ENCODE data around the gene IFT81. TPM values are rescaled to one million over a fixed set of nuclear protein-coding genes. Genes with fewer than 3 reads are reported as not detected.
A peak's percentile ranks its signal among the peaks of the same experiment; 100 is the strongest.

The IFT81 gene
- total and polyA plus RNA-seq, 2 of the 13 experiments (the other 11 are each of a cell fraction or from before 2014, with no cell fraction given): 4.2 to 13.0 TPM

DNA sequence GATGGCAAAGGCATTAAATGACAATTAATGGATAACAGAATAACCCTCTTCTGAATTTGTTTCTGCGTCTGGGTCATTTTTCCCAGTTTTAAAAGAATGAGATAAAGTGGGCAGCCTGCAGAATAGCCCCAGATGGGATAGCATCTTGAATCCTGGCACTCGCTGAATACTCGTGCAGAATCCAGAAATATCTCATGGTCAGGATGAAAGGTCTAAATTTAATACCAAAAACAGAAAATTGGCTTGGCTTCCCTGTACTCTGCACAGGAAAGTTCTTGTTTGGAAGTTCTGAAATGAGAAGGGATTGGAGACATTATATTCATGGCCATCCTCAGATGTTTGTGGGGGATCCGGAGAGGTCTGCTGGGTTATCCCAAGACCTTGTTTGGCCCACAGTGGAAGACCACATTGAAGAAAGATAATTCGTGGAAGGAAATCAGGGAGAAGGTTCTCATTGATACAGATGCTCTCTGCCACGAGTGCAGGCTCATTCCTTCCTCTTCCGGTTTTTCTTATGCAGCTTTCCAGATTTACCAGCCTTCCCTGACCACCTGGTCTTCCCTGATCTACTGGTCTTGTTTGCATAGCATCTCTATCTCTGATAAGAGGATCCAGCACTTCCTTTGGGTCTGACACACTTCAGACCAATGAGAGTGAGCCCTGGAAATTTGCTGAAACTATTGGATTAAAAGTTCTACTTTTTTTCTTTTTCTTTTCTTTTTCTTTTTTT lies 6.0 kb upstream of the IFT81 start (continued):
- TF ChIP-seq, protein P1, sequence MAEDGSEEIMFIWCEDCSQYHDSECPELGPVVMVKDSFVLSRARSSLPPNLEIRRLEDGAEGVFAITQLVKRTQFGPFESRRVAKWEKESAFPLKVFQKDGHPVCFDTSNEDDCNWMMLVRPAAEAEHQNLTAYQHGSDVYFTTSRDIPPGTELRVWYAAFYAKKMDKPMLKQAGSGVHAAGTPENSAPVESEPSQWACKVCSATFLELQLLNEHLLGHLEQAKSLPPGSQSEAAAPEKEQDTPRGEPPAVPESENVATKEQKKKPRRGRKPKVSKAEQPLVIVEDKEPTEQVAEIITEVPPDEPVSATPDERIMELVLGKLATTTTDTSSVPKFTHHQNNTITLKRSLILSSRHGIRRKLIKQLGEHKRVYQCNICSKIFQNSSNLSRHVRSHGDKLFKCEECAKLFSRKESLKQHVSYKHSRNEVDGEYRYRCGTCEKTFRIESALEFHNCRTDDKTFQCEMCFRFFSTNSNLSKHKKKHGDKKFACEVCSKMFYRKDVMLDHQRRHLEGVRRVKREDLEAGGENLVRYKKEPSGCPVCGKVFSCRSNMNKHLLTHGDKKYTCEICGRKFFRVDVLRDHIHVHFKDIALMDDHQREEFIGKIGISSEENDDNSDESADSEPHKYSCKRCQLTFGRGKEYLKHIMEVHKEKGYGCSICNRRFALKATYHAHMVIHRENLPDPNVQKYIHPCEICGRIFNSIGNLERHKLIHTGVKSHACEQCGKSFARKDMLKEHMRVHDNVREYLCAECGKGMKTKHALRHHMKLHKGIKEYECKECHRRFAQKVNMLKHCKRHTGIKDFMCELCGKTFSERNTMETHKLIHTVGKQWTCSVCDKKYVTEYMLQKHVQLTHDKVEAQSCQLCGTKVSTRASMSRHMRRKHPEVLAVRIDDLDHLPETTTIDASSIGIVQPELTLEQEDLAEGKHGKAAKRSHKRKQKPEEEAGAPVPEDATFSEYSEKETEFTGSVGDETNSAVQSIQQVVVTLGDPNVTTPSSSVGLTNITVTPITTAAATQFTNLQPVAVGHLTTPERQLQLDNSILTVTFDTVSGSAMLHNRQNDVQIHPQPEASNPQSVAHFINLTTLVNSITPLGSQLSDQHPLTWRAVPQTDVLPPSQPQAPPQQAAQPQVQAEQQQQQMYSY (CRISPR knock-in tag; IDR thresholded peaks at IDR 0.05): peak; percentile 68; the same call in 1 of the 2 replicates
- TF ChIP-seq, protein P2, sequence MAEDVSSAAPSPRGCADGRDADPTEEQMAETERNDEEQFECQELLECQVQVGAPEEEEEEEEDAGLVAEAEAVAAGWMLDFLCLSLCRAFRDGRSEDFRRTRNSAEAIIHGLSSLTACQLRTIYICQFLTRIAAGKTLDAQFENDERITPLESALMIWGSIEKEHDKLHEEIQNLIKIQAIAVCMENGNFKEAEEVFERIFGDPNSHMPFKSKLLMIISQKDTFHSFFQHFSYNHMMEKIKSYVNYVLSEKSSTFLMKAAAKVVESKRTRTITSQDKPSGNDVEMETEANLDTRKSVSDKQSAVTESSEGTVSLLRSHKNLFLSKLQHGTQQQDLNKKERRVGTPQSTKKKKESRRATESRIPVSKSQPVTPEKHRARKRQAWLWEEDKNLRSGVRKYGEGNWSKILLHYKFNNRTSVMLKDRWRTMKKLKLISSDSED (CRISPR knock-in tag; IDR thresholded peaks at IDR 0.05): no peak
- no peak for TF ChIP-seq FIP1L1 (IDR thresholded peaks at IDR 0.05; ENCODE audit: borderline replicate concordance, insufficient read depth, low read depth, low read length)
- TF ChIP-seq CBFB (CRISPR knock-in tag; IDR thresholded peaks at IDR 0.05): no peak
- 0 out of 2 replicates have a peak, but pooled peaks have one; percentile 35 for TF ChIP-seq ZSCAN29 (CRISPR knock-in tag; conservative IDR thresholded peaks at IDR 0.05)
- TF ChIP-seq, protein P3, sequence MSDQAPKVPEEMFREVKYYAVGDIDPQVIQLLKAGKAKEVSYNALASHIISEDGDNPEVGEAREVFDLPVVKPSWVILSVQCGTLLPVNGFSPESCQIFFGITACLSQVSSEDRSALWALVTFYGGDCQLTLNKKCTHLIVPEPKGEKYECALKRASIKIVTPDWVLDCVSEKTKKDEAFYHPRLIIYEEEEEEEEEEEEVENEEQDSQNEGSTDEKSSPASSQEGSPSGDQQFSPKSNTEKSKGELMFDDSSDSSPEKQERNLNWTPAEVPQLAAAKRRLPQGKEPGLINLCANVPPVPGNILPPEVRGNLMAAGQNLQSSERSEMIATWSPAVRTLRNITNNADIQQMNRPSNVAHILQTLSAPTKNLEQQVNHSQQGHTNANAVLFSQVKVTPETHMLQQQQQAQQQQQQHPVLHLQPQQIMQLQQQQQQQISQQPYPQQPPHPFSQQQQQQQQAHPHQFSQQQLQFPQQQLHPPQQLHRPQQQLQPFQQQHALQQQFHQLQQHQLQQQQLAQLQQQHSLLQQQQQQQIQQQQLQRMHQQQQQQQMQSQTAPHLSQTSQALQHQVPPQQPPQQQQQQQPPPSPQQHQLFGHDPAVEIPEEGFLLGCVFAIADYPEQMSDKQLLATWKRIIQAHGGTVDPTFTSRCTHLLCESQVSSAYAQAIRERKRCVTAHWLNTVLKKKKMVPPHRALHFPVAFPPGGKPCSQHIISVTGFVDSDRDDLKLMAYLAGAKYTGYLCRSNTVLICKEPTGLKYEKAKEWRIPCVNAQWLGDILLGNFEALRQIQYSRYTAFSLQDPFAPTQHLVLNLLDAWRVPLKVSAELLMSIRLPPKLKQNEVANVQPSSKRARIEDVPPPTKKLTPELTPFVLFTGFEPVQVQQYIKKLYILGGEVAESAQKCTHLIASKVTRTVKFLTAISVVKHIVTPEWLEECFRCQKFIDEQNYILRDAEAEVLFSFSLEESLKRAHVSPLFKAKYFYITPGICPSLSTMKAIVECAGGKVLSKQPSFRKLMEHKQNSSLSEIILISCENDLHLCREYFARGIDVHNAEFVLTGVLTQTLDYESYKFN (CRISPR knock-in tag; conservative IDR thresholded peaks at IDR 0.05): peak; percentile 53
- TF ChIP-seq NFE2 (CRISPR knock-in tag; IDR thresholded peaks at IDR 0.05): no peak
- no peak for TF ChIP-seq GFI1 (CRISPR knock-in tag; IDR thresholded peaks at IDR 0.05; ENCODE audit: borderline replicate concordance)
- TF ChIP-seq, protein P4, sequence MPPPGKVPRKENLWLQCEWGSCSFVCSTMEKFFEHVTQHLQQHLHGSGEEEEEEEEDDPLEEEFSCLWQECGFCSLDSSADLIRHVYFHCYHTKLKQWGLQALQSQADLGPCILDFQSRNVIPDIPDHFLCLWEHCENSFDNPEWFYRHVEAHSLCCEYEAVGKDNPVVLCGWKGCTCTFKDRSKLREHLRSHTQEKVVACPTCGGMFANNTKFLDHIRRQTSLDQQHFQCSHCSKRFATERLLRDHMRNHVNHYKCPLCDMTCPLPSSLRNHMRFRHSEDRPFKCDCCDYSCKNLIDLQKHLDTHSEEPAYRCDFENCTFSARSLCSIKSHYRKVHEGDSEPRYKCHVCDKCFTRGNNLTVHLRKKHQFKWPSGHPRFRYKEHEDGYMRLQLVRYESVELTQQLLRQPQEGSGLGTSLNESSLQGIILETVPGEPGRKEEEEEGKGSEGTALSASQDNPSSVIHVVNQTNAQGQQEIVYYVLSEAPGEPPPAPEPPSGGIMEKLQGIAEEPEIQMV (CRISPR knock-in tag; IDR thresholded peaks at IDR 0.05; ENCODE audit: low read depth): no peak
- TF ChIP-seq, protein P5, sequence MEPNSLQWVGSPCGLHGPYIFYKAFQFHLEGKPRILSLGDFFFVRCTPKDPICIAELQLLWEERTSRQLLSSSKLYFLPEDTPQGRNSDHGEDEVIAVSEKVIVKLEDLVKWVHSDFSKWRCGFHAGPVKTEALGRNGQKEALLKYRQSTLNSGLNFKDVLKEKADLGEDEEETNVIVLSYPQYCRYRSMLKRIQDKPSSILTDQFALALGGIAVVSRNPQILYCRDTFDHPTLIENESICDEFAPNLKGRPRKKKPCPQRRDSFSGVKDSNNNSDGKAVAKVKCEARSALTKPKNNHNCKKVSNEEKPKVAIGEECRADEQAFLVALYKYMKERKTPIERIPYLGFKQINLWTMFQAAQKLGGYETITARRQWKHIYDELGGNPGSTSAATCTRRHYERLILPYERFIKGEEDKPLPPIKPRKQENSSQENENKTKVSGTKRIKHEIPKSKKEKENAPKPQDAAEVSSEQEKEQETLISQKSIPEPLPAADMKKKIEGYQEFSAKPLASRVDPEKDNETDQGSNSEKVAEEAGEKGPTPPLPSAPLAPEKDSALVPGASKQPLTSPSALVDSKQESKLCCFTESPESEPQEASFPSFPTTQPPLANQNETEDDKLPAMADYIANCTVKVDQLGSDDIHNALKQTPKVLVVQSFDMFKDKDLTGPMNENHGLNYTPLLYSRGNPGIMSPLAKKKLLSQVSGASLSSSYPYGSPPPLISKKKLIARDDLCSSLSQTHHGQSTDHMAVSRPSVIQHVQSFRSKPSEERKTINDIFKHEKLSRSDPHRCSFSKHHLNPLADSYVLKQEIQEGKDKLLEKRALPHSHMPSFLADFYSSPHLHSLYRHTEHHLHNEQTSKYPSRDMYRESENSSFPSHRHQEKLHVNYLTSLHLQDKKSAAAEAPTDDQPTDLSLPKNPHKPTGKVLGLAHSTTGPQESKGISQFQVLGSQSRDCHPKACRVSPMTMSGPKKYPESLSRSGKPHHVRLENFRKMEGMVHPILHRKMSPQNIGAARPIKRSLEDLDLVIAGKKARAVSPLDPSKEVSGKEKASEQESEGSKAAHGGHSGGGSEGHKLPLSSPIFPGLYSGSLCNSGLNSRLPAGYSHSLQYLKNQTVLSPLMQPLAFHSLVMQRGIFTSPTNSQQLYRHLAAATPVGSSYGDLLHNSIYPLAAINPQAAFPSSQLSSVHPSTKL (CRISPR knock-in tag; IDR thresholded peaks at IDR 0.05): peak; percentile 25; the same call in 1 of the 2 replicates
- TF ChIP-seq ELF3 (CRISPR knock-in tag; IDR thresholded peaks at IDR 0.05): peak; percentile 59
- peak; percentile 67; the same call in 1 of the 2 replicates for TF ChIP-seq ETV5 (CRISPR knock-in tag; IDR thresholded peaks at IDR 0.05; ENCODE audit: borderline replicate concordance)
- TF ChIP-seq KDM4B (CRISPR knock-in tag; IDR thresholded peaks at IDR 0.05): no peak
- peak; percentile 63 for TF ChIP-seq FOXA3 (CRISPR knock-in tag; IDR thresholded peaks at IDR 0.05)

All from HepG2 (cell line).